A549 (cell line): ENCODE results near the gene C19orf33. TPM values are rescaled to one million over a fixed set of nuclear protein-coding genes. Genes with fewer than 3 reads are reported as not detected.

ENCODE experiments used
- ATAC-seq, 2 experiments: fragments of 200-7000 bp in 1 of 2; fragments of >200 bp in 1 of 2; cut with Nextera tagmentation in 1 of 2; cut with Tn5 transposase in 1 of 2; 3 replicates each; pipeline versions ENCODE4 v1.8.0 to v1.9.1; 2018 to 2020; ENCODE audit warnings: mild to moderate bottlenecking in 1 of 2, moderate library complexity in 1 of 2
- CTCF ChIA-PET: fragments of 300-600 bp; sonication (Branson Sonifier 250); formaldehyde crosslinking; extraction: SDS; loops from one replicate; lab custom pipeline; 2021; ENCODE audit warnings: antibody characterized with exemption, inconsistent platforms; lab: Yijun Ruan, JAX
- POLR2A ChIA-PET: fragments of 350-600 bp; formaldehyde crosslinking; extraction: SDS; loops from one replicate; lab custom pipeline; 2021; ENCODE audit warnings: antibody characterized with exemption, inconsistent platforms; lab: Yijun Ruan, JAX
- DNase-seq, 2 experiments: peaks; one replicate each; pipeline versions ENCODE4 v3.0.0 to v3.0.0-alpha.2; 2011 to 2016; ENCODE audit warnings: low read depth in 1 of 2, low spot score in 1 of 2
- FAIRE-seq: peaks from 2 replicates; lab custom pipeline; 2011; peaks lifted over from hg19 to GRCh38; lab: Jason Lieb, UNC
- H3K27ac ChIP-seq, 2 experiments: fragments of >200 bp; sonication (Bioruptor Twin); formaldehyde crosslinking; 3 replicates each; pipeline ENCODE4 v1.5.1; 2016 to 2017
- H3K4me1 ChIP-seq: fragments of >200 bp; sonication (Bioruptor Twin); formaldehyde crosslinking; 3 replicates; pipeline ENCODE4 v1.6.1; 2016
- H3K4me2 ChIP-seq: fragments of >200 bp; sonication (Bioruptor Twin); formaldehyde crosslinking; 3 replicates; pipeline ENCODE4 v1.6.1; 2016
- H3K4me3 ChIP-seq: fragments of >200 bp; sonication (Bioruptor Twin); formaldehyde crosslinking; 3 replicates; pipeline ENCODE4 v1.5.1; 2016
- H3K9me3 ChIP-seq: fragments of >200 bp; sonication (Bioruptor Twin); formaldehyde crosslinking; 3 replicates; pipeline ENCODE4 v1.6.1; 2016
- CEBPB ChIP-seq, 2 experiments: fragments of >200 bp in 1 of 2; sonication (Bioruptor Twin) in 1 of 2; formaldehyde crosslinking in 1 of 2; IDR thresholded peaks; 2 replicates each; pipeline ENCODE4 v1.6.1; 2012 to 2016
- CHD4 ChIP-seq: fragments of 200-600 bp; sonication (generic); IDR thresholded peaks from 2 replicates; pipeline ENCODE4 v1.6.1; 2016; ENCODE audit warnings: antibody characterized with exemption, mild to moderate bottlenecking, borderline replicate concordance
- EHMT2 ChIP-seq: fragments of 200-600 bp; sonication (generic); IDR thresholded peaks from 2 replicates; pipeline ENCODE4 v1.6.1; 2016; ENCODE audit warnings: antibody characterized with exemption, low read depth, mild to moderate bottlenecking, moderate library complexity
- EP300 ChIP-seq, 2 experiments: fragments of >200 bp; sonication (Bioruptor Twin); formaldehyde crosslinking; IDR thresholded peaks; 2 replicates in 1 of 2; 3 replicates in 1 of 2; pipeline ENCODE4 v1.6.1; 2016 to 2017
- FOSB ChIP-seq: fragments of 250-450 bp; sonication (Bioruptor Pico); IDR thresholded peaks from 2 replicates; pipeline ENCODE4 v1.5.0; 2020; ENCODE audit warnings: mild to moderate bottlenecking, moderate library complexity
- HEYL ChIP-seq: fragments of 250-450 bp; sonication (Bioruptor Pico); IDR thresholded peaks from 2 replicates; pipeline ENCODE4 v1.8.0; 2021; ENCODE audit warnings: mild to moderate bottlenecking, moderate library complexity
- HMGXB4 ChIP-seq: fragments of 250-450 bp; sonication (Bioruptor Pico); IDR thresholded peaks from 2 replicates; pipeline ENCODE4 v1.5.0; 2021; ENCODE audit warnings: mild to moderate bottlenecking, moderate library complexity, borderline replicate concordance
- JUN ChIP-seq, 2 experiments: fragments of >200 bp; sonication (Bioruptor Twin); formaldehyde crosslinking; IDR thresholded peaks; 2 replicates in 1 of 2; 3 replicates in 1 of 2; pipeline ENCODE4 v1.6.1; 2016 to 2017
- MAFK ChIP-seq: fragments of 450-650 bp; IDR thresholded peaks from 2 replicates; pipeline ENCODE4 v1.6.1; 2014; ENCODE audit not compliant: partially characterized antibody
- MAZ ChIP-seq: fragments of 150-350 bp; IDR thresholded peaks from 2 replicates; pipeline ENCODE4 v1.6.1; 2014; ENCODE audit warnings: antibody characterized with exemption, low read depth, low read length, borderline replicate concordance
- NPAS2 ChIP-seq: fragments of 250-450 bp; sonication (Bioruptor Pico); IDR thresholded peaks from 2 replicates; pipeline ENCODE4 v1.8.0; 2022; ENCODE audit warnings: mild to moderate bottlenecking, moderate library complexity, borderline replicate concordance
- POLR2A ChIP-seq: IDR thresholded peaks from 2 replicates; pipeline ENCODE4 v1.6.1; 2012; ENCODE audit warnings: mild to moderate bottlenecking, low read length
- SMC3 ChIP-seq: fragments of >200 bp; sonication (Bioruptor Twin); formaldehyde crosslinking; IDR thresholded peaks from 3 replicates; pipeline ENCODE4 v1.6.1; 2018; ENCODE audit warnings: inconsistent platforms
- TP53 ChIP-seq: fragments of 250-450 bp; sonication (Bioruptor Pico); IDR thresholded peaks from 2 replicates; pipeline ENCODE4 v1.5.0; 2021; ENCODE audit warnings: mild to moderate bottlenecking, moderate library complexity
- ZFP36 ChIP-seq: fragments of 450-650 bp; IDR thresholded peaks from 2 replicates; pipeline ENCODE4 v1.6.1; 2014; ENCODE audit warnings: borderline replicate concordance; ENCODE audit not compliant: partially characterized antibody
- WGBS: methylation state at CpG from one replicate; pipeline ENCODE4 v1.1.6; 2017; ENCODE audit errors: missing lambda C conversion rate; 5-methylcytosine and 5-hydroxymethylcytosine counted together
- polyA plus RNA-seq, 4 experiments: library from polyadenylated mRNA; depleted of rRNA in 3 of 4; stranded (reverse); fragments of >200 nt; fragmentation: RNase III in 1 of 4; extraction: RNeasy Plus Mini Kit Qiagen cat#74134 plus additional on column Dnase treatment in 1 of 4; gene quantifications; 2 replicates in 3 of 4; 3 replicates in 1 of 4; pipeline ENCODE4 v1.2.3, GENCODE V29; 2011 to 2017
- TF ChIP-seq, protein P1 (sequence below): IDR thresholded peaks from 2 replicates; pipeline ENCODE4 v1.6.1; 2012
- TF ChIP-seq, protein P2 (sequence below): fragments of 450-650 bp; IDR thresholded peaks from 2 replicates; pipeline ENCODE4 v1.6.1; 2014; ENCODE audit warnings: antibody characterized with exemption
- TF ChIP-seq, protein P3 (sequence below): fragments of 150-350 bp; IDR thresholded peaks from 2 replicates; pipeline ENCODE4 v1.6.1; 2014; ENCODE audit warnings: low read depth, mild to moderate bottlenecking, low read length

Gene C19orf33
- polyA plus RNA-seq, 2 of the 4 experiments (the other 2 are of a cell fraction): 302 to 489 TPM

GRCh38 chr19:38310279-38310670 lies 6.2 kb downstream of the C19orf33 start:
- WGBS: 95% methylated on average over 2 of the region's 2 CpGs
- FAIRE-seq: no peak
- TF ChIP-seq, protein P1, sequence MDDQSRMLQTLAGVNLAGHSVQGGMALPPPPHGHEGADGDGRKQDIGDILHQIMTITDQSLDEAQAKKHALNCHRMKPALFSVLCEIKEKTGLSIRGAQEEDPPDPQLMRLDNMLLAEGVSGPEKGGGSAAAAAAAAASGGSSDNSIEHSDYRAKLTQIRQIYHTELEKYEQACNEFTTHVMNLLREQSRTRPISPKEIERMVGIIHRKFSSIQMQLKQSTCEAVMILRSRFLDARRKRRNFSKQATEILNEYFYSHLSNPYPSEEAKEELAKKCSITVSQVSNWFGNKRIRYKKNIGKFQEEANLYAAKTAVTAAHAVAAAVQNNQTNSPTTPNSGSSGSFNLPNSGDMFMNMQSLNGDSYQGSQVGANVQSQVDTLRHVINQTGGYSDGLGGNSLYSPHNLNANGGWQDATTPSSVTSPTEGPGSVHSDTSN: no peak
- TF ChIP-seq CEBPB (IDR thresholded peaks at IDR 0.05) (no peak), MAZ (no peak), JUN (IDR thresholded peaks at IDR 0.05) (no peak), FOSB (CRISPR knock-in tag) (no peak), POLR2A (no peak), TP53 (CRISPR knock-in tag) (no peak), ZFP36 (no peak), NPAS2 (CRISPR knock-in tag) (no peak), EP300 (IDR thresholded peaks at IDR 0.05) (no peak), HEYL (no peak), EHMT2 (no peak), SMC3 (no peak), HMGXB4 (CRISPR knock-in tag) (no peak)
- TF ChIP-seq, protein P2, sequence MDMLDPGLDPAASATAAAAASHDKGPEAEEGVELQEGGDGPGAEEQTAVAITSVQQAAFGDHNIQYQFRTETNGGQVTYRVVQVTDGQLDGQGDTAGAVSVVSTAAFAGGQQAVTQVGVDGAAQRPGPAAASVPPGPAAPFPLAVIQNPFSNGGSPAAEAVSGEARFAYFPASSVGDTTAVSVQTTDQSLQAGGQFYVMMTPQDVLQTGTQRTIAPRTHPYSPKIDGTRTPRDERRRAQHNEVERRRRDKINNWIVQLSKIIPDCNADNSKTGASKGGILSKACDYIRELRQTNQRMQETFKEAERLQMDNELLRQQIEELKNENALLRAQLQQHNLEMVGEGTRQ: no peak
- TF ChIP-seq, all 56 proteins: peak for 0
- POLR2A ChIA-PET: no interaction called here
- CTCF ChIA-PET: interaction anchor here (0.5 to 10.1 kb wide), 16 partner anchors 16 to 429 kb away, joined by 3 to 76 read pairs (median 5); partner anchors contain the start of genes CATSPERG and PPP1R14A
- Histone ChIP-seq H3K4me2 (no peak overlapping the region), H3K4me3 (no peak overlapping the region), H3K4me1 (peaks cover 22% of the 10 kb centered on the region), H3K27ac (no peak overlapping the region), H3K9me3 (no peaks in the 10 kb centered on the region)
- no peak for DNase-seq
- no peak for ATAC-seq

DNA sequence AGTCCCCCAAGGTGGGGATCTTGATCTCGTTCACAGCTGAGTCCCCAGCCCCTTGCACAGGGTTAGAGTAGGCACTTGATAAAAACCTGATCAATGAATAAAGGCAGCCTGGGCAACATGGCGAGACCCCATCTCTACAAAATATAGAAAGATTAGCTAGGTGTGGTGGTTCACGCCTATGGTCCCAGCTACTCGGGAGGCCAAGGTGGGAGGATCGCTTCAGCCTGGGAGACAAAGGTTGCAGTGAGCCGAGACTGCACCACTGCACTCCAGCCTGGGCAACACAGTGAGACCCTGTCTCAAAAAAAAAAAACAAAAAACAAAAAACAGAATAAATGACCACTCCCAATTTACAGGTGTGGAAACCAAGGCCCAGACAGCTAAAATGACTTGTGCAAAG lies 6.9 kb downstream of the C19orf33 start:
- ChIA-PET CTCF (interaction anchor here (0.5 to 10.1 kb wide), 16 partner anchors 17 to 430 kb away, joined by 3 to 76 read pairs (median 5); partner anchors contain the start of genes CATSPERG and PPP1R14A), POLR2A (interaction anchor here (0.7 kb wide), 1 partner anchor 55 kb away, joined by 3 read pairs; no protein-coding TSS in a partner anchor)
- no peak overlapping the region for H3K27ac ChIP-seq
- 92% methylated on average over 6 of the region's 6 CpGs for WGBS
- ATAC-seq (no peak), DNase-seq (no peak), FAIRE-seq (peak; percentile 68)
- H3K4me2 ChIP-seq: no peak overlapping the region
- peaks cover 16% of the 10 kb centered on the region for H3K4me1 ChIP-seq
- no peak overlapping the region for H3K4me3 ChIP-seq
- H3K9me3 ChIP-seq: no peaks in the 10 kb centered on the region
- TF ChIP-seq, protein P3, sequence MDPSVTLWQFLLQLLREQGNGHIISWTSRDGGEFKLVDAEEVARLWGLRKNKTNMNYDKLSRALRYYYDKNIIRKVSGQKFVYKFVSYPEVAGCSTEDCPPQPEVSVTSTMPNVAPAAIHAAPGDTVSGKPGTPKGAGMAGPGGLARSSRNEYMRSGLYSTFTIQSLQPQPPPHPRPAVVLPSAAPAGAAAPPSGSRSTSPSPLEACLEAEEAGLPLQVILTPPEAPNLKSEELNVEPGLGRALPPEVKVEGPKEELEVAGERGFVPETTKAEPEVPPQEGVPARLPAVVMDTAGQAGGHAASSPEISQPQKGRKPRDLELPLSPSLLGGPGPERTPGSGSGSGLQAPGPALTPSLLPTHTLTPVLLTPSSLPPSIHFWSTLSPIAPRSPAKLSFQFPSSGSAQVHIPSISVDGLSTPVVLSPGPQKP: no peak
- TF ChIP-seq, protein P1: no peak
- no peak for TF ChIP-seq CHD4
- TF ChIP-seq MAFK: no peak
